Fibroblast of skin of right quadriceps (primary cell): ENCODE results near the gene CHRNB4.

ENCODE experiments used
- DNase-seq: peaks from one replicate; pipeline ENCODE4 v3.0.0-alpha.2; 2013

Gene CHRNB4

GRCh38 chr15:78667578-78668236 is 26.7 kb upstream of the CHRNB4 start:
- DNase-seq = no peak

- DNase-seq = no peak
Measured at GRCh38 chr15:78666010-78666409, 25.0 kb upstream of the CHRNB4 start.

- DNase-seq = no peak
Measured at GRCh38 chr15:78663703-78664102, 22.7 kb upstream of the CHRNB4 start.

GRCh38 chr15:78662028-78662427 is 21.0 kb upstream of the CHRNB4 start:
- DNase-seq = no peak

GRCh38 chr15:78661001-78661400 is 20.0 kb upstream of the CHRNB4 start:
- no peak for DNase-seq

GRCh38 chr15:78660584-78660983 is 19.6 kb upstream of the CHRNB4 start:
- DNase-seq = no peak

- DNase-seq = no peak
Measured at GRCh38 chr15:78658823-78659222, 17.8 kb upstream of the CHRNB4 start.

- no peak for DNase-seq
Measured at GRCh38 chr15:78654272-78654671, 13.3 kb upstream of the CHRNB4 start.

GRCh38 chr15:78651930-78652615 is 11.1 kb upstream of the CHRNB4 start:
- DNase-seq = no peak

- DNase-seq = no peak
Measured at GRCh38 chr15:78651007-78651406, 10.0 kb upstream of the CHRNB4 start.

GRCh38 chr15:78650022-78650421 is 9.0 kb upstream of the CHRNB4 start:
- no peak for DNase-seq

- no peak for DNase-seq
Measured at GRCh38 chr15:78645009-78645408, 4.0 kb upstream of the CHRNB4 start.

GRCh38 chr15:78642331-78642730 is 1.3 kb upstream of the CHRNB4 start:
- DNase-seq = no peak

GRCh38 chr15:78641749-78642275 is 802 bp upstream of the CHRNB4 start:
- DNase-seq = no peak

- DNase-seq = no peak
Measured at GRCh38 chr15:78640527-78641101, 396 bp downstream of the CHRNB4 start.

- peak; percentile 27 for DNase-seq
Measured at GRCh38 chr15:78638658-78639314, 2.2 kb downstream of the CHRNB4 start.

GRCh38 chr15:78637776-78638435 is 3.1 kb downstream of the CHRNB4 start:
- no peak for DNase-seq

- no peak for DNase-seq
Measured at GRCh38 chr15:78636378-78636859, 4.6 kb downstream of the CHRNB4 start.

GRCh38 chr15:78635346-78635745 is 5.7 kb downstream of the CHRNB4 start:
- DNase-seq = no peak

GRCh38 chr15:78634210-78635145 is 6.5 kb downstream of the CHRNB4 start:
- no peak for DNase-seq

- DNase-seq = no peak
Measured at GRCh38 chr15:78633348-78633747, 7.7 kb downstream of the CHRNB4 start.
